Measurements from ENCODE around the gene BCL7C.

- TF ChIP-seq CTCF (IDR thresholded peaks at IDR 0.05; ENCODE audit: low read depth, low read length, poor library complexity, severe bottlenecking) (no peak), EZH2phosphoT487 (IDR thresholded peaks at IDR 0.05; ENCODE audit: borderline replicate concordance, low read length) (no peak)
Measured at GRCh38 chr16:30902029-30902972, 8.4 kb upstream of the BCL7C start.
